GM12878 (cell line): Measurements from ENCODE around the gene NDC1. TPM values are rescaled to one million over a fixed set of nuclear protein-coding genes. Genes with fewer than 3 reads are reported as not detected.

Experiments used
- ASH2L ChIP-seq: fragments of 300-600, 200-600 bp; sonication (generic); IDR thresholded peaks from 2 replicates; pipeline ENCODE4 v1.6.1; 2017; ENCODE audit warnings: low read depth, mild to moderate bottlenecking, borderline replicate concordance
- BMI1 ChIP-seq: fragments of 450-650 bp; IDR thresholded peaks from 2 replicates; pipeline ENCODE4 v1.6.1; 2016; ENCODE audit warnings: mild to moderate bottlenecking, moderate library complexity, borderline replicate concordance
- CBFB ChIP-seq: IDR thresholded peaks from 2 replicates; pipeline ENCODE4 v1.6.1; 2016; ENCODE audit warnings: antibody characterized with exemption, low read depth
- CHD4 ChIP-seq: fragments of 200-600 bp; sonication (generic); IDR thresholded peaks from 2 replicates; pipeline ENCODE4 v1.6.1; 2016; ENCODE audit warnings: mild to moderate bottlenecking
- E2F4 ChIP-seq: IDR thresholded peaks from 2 replicates; pipeline ENCODE4 v1.6.1; 2012; ENCODE audit warnings: low read depth, low read length, improper control_type of control experiment
- E4F1 ChIP-seq: fragments of 450-650 bp; IDR thresholded peaks from 2 replicates; pipeline ENCODE4 v1.6.1; 2018; ENCODE audit warnings: borderline replicate concordance, mild to moderate bottlenecking; ENCODE audit not compliant: partially characterized antibody
- HCFC1 ChIP-seq: fragments of 150-350 bp; IDR thresholded peaks from 2 replicates; pipeline ENCODE4 v1.6.1; 2014; ENCODE audit warnings: low read length
- HDAC2 ChIP-seq: fragments of 200-600 bp; sonication (generic); IDR thresholded peaks from 2 replicates; pipeline ENCODE4 v1.6.1; 2017
- JUNB ChIP-seq: IDR thresholded peaks from 2 replicates; pipeline ENCODE4 v1.6.1; 2016; ENCODE audit warnings: antibody characterized with exemption, mild to moderate bottlenecking
- LARP7 ChIP-seq: fragments of 450-650 bp; IDR thresholded peaks from 2 replicates; pipeline ENCODE4 v1.6.1; 2017; ENCODE audit warnings: mild to moderate bottlenecking
- MEF2B ChIP-seq: fragments of 450-650 bp; IDR thresholded peaks from 2 replicates; pipeline ENCODE4 v1.6.1; 2018; ENCODE audit warnings: mild to moderate bottlenecking, moderate library complexity; ENCODE audit not compliant: partially characterized antibody, poor library complexity, severe bottlenecking
- MXI1 ChIP-seq: fragments of 150-350 bp; IDR thresholded peaks from 2 replicates; pipeline ENCODE4 v1.6.1; 2011; ENCODE audit warnings: low read depth, mild to moderate bottlenecking, inconsistent platforms, low read length, improper control_type of control experiment
- NFYA ChIP-seq: IDR thresholded peaks from 2 replicates; pipeline ENCODE4 v1.6.1; 2011; ENCODE audit warnings: low read depth, mild to moderate bottlenecking, low read length, improper control_type of control experiment, borderline replicate concordance
- NR2F1 ChIP-seq: fragments of 450-650 bp; conservative IDR thresholded peaks from 2 replicates; pipeline ENCODE4 v1.6.1; 2017; ENCODE audit warnings: mild to moderate bottlenecking
- PAX8 ChIP-seq: fragments of 450-650 bp; IDR thresholded peaks from 2 replicates; pipeline ENCODE4 v1.6.1; 2017; ENCODE audit warnings: mild to moderate bottlenecking, moderate library complexity
- PRDM15 ChIP-seq: fragments of 450-650 bp; formaldehyde crosslinking; IDR thresholded peaks from 2 replicates; pipeline ENCODE4 v1.4.0; 2020; ENCODE audit warnings: mild to moderate bottlenecking, moderate library complexity
- SKIL ChIP-seq: fragments of 450-650 bp; IDR thresholded peaks from 2 replicates; pipeline ENCODE4 v1.6.1; 2017; ENCODE audit warnings: mild to moderate bottlenecking, low read depth, inconsistent platforms; ENCODE audit not compliant: poor library complexity, severe bottlenecking
- SMAD1 ChIP-seq: fragments of 450-650 bp; IDR thresholded peaks from 2 replicates; pipeline ENCODE4 v1.6.1; 2018; ENCODE audit warnings: mild to moderate bottlenecking, low read depth; ENCODE audit not compliant: partially characterized antibody
- SP1 ChIP-seq: IDR thresholded peaks from one replicate; pipeline ENCODE4 v1.6.1; 2011; ENCODE audit warnings: low read depth, low read length
- SREBF1 ChIP-seq: IDR thresholded peaks from 2 replicates; pipeline ENCODE4 v1.6.1; 2012; ENCODE audit warnings: mild to moderate bottlenecking, low read length
- SREBF2 ChIP-seq: IDR thresholded peaks from 2 replicates; pipeline ENCODE4 v1.6.1; 2012; ENCODE audit warnings: mild to moderate bottlenecking, low read length
- TCF3 ChIP-seq: IDR thresholded peaks from 2 replicates; pipeline ENCODE4 v1.6.1; 2012; ENCODE audit warnings: low read depth, mild to moderate bottlenecking, low read length, borderline replicate concordance; ENCODE audit not compliant: insufficient read depth
- ZNF217 ChIP-seq: fragments of 450-650 bp; IDR thresholded peaks from 2 replicates; pipeline ENCODE4 v1.6.1; 2017; ENCODE audit warnings: antibody characterized with exemption, mild to moderate bottlenecking
- polyA plus RNA-seq, 11 experiments: library from polyadenylated mRNA; depleted of rRNA in 4 of 11; unstranded in 6 of 11; stranded (reverse) in 5 of 11; fragments of >200 nt; fragmentation: Nextera tagmentation in 4 of 11; fragmentation: Illumina TruSeq in 1 of 11; extraction: Ambion mirVana in 4 of 11; extraction: Trizol in 1 of 11; gene quantifications; 1 replicate in 1 of 11; 2 replicates in 10 of 11; pipeline versions ENCODE4 v1.2.1 to v1.2.3, GENCODE V29; 2011 to 2016; ENCODE audit warnings: inconsistent platforms in 2 of 11, missing spikeins in 2 of 11, low read depth in 1 of 11
- total RNA-seq, 4 experiments: library from RNA; depleted of rRNA in 3 of 4; stranded (reverse); fragments of >200 nt in 3 of 4; fragmentation: Illumina TruSeq in 1 of 4; extraction: Trizol in 1 of 4; gene quantifications; 2 replicates each; pipeline versions ENCODE4 v1.2.1 to v1.2.3, GENCODE V29; 2013 to 2021

The NDC1 gene
- total and polyA plus RNA-seq, 10 of the 15 experiments (the other 5 are each of a cell fraction or from before 2014, with no cell fraction given) = 20.2 to 77.6 (median 47.1) TPM

GRCh38 chr1:53837924-53838653 is at the start of gene NDC1 (continued):
- TF ChIP-seq MXI1 (peak; percentile 96), SP1 (peak; percentile 48), SMAD1 (no peak), SKIL (no peak), HCFC1 (peak; percentile 100), BMI1 (0 out of 2 replicates have a peak, but pooled peaks have one; percentile 14), PAX8 (no peak), MEF2B (peak; percentile 67), PRDM15 (no peak), ASH2L (peak; percentile 53; the same call in 1 of the 2 replicates), HDAC2 (no peak), NFYA (no peak), NR2F1 (peak; percentile 55; the same call in 1 of the 2 replicates), E4F1 (peak; percentile 93), E2F4 (peak; percentile 91), LARP7 (peak; percentile 100), SREBF1 (peak; percentile 89), CBFB (peak; percentile 95), ZNF217 (no peak), CHD4 (no peak), TCF3 (0 out of 2 replicates have a peak, but pooled peaks have one; percentile 12), JUNB (no peak), SREBF2 (no peak)
